Muscle of leg (tissue), 11 donors: ENCODE data around the gene DUSP22. TPM values are rescaled to one million over a fixed set of nuclear protein-coding genes. Genes with fewer than 3 reads are reported as not detected.
"Not testable (repeated sequence)": the region's sequence is repeated elsewhere in the genome, so short reads cannot be mapped to it uniquely, and the experiment has no call there.

ENCODE experiments used
- DNase-seq: peaks from one replicate; pipeline ENCODE4 v3.0.0; 2013
- H3K27ac ChIP-seq: one replicate; pipeline ENCODE4 v1.5.1; 2013; ENCODE audit warnings: mild to moderate bottlenecking, low read length, control low read depth
- H3K27me3 ChIP-seq: one replicate; pipeline ENCODE4 v1.6.1; 2013; ENCODE audit warnings: low read length; ENCODE audit not compliant: control insufficient read depth, insufficient read depth
- H3K36me3 ChIP-seq: one replicate; pipeline ENCODE4 v1.6.1; 2013; ENCODE audit warnings: low read length; ENCODE audit not compliant: control insufficient read depth, insufficient read depth
- H3K4me1 ChIP-seq: one replicate; pipeline ENCODE4 v1.6.1; 2013; ENCODE audit warnings: low read length; ENCODE audit not compliant: control insufficient read depth, insufficient read depth
- H3K4me3 ChIP-seq: one replicate; pipeline ENCODE4 v1.5.1; 2013; ENCODE audit warnings: low read length, control low read depth
- H3K9me3 ChIP-seq: replicated peaks from 2 replicates; pipeline ENCODE4 v1.6.1; 2013; ENCODE audit warnings: low read depth, low read length; ENCODE audit not compliant: control insufficient read depth
- WGBS: methylation state at CpG from one replicate; pipeline ENCODE4 v1.1.5; 2013; ENCODE audit warnings: missing lambda C conversion rate; ENCODE audit not compliant: insufficient coverage; 5-methylcytosine and 5-hydroxymethylcytosine counted together
- polyA plus RNA-seq, 8 donors: library from polyadenylated mRNA; unstranded; fragments of 120-200 nt; gene quantifications; one replicate each; pipeline versions ENCODE4 v1.2.1 to v1.2.3, GENCODE V29; 2013; ENCODE audit warnings: inconsistent platforms in 1 of 8, low replicate concordance in 1 of 8; ENCODE audit not compliant: insufficient read length in 8 of 8, insufficient read depth in 1 of 8
- total RNA-seq: library from RNA; stranded (reverse); fragments of 120-200 nt; gene quantifications from one replicate; pipeline ENCODE4 v1.2.4, GENCODE V29; 2013

Gene DUSP22
- total and polyA plus RNA-seq, 9 donors, result 20.7 to 35.5 (median 28.9) TPM

DNA sequence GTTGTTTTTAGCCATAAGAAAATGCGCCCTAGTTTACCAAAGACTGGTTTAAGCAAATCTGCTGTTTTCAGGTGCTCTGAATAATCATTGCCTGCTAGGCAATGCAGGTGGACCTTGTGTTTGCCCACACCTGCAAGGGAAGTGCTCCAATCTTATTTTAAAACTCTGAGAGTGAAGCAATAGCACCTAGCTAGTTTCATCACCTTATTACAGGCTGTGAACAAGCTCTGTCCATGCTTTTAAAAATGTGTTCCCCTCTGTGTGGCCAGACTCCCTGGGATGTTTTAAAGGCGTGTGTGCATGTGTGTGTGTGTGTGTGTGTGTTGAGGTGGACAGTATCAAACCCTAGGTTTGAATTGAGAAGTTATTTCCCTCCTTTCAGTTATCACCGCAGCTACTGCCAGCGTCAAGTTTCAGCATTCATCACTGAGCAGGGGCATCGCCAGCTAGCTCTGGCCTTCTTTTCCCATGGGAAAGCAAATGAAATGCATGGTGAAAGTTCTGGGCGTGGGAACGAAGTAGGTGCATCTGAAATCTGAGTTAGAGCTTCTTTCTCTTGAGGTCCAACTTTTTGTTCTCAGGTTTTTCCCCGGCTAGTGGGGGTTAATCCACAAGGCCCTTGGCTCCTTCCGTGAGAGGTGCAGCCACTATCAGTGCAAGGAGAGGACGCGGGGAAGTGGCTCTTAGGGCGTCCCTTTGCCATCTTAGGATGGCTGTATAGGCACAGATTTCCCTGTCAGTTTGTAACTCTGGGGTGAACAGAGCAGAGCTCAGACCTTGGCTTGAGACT lies 30.8 kb downstream of the DUSP22 start:
- WGBS, result 69% methylated on average over 12 of the region's 12 CpGs
- H3K27me3 ChIP-seq, result no peaks in the 10 kb centered on the region
- H3K27ac ChIP-seq, result no peak overlapping the region

DNA sequence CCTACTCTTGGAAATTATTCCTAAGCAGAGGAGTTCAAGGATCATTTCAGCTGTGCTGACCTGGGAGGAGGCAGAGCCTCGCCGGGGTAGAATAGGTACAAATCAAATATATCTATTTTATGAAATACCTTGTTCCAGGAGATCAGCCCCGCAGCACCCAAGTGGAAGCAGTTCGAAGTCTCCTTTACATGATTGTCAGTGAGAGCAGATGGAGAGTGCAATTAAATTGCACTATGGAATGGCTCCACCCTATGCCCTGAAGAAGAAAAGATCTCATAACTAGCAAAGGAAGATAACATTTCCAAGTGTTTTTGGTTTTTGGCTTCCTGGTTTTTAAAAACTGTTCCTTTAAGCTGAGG lies 31.4 kb downstream of the DUSP22 start:
- Histone ChIP-seq H3K4me1 (peaks cover 26% of the 10 kb centered on the region), H3K4me3 (no peak overlapping the region), H3K36me3 (peaks cover 3% of the 10 kb centered on the region), H3K27me3 (no peaks in the 10 kb centered on the region), H3K27ac (no peak overlapping the region), H3K9me3 (peaks cover 26% of the 10 kb centered on the region)
- 95% methylated on average over 2 of the region's 4 CpGs for WGBS
- no peak for DNase-seq

More for the DNA sequence above, 30.8 kb downstream of the DUSP22 start:
- Histone ChIP-seq H3K36me3 (peaks cover 3% of the 10 kb centered on the region), H3K4me1 (peaks cover 27% of the 10 kb centered on the region), H3K9me3 (peaks cover 24% of the 10 kb centered on the region), H3K4me3 (no peak overlapping the region)
- no peak for DNase-seq

DNA sequence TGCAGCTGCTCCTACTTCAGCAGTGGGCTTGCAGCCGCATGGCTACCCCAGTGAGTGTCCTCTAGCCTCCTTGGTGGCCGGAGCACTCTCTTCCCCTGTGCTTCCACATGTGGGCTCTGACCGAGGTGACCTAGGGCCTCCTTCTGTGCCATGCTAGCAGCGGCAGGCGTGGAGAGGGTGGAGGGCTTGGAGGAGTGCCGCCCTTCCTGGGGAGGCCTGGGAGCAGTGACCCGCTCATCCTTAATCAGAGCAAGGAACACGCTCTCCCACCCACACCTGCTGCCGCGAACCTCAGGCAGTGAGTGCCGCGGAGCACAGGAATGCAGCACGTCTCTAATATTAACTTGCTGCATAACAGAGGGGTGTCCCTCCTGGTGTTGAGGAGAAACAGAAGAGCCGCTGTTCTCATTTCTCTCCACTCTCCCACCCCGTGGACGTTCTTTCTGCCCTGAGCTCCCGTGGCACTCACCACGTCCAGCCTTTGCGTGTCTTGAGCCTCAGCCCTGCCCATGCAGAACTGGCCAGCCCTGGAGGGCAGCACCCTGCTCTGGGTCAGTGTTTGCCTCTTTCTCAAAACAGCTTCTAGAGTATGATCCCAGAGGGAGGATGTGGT lies 31.9 kb downstream of the DUSP22 start:
- H3K27ac ChIP-seq, result no peak overlapping the region
- WGBS, result 75% methylated on average over 17 of the region's 19 CpGs
- H3K9me3 ChIP-seq, result peaks cover 26% of the 10 kb centered on the region
- DNase-seq, result no peak
- H3K27me3 ChIP-seq, result no peaks in the 10 kb centered on the region
- peaks cover 3% of the 10 kb centered on the region for H3K36me3 ChIP-seq
- H3K4me3 ChIP-seq, result no peak overlapping the region
- H3K4me1 ChIP-seq, result peaks cover 26% of the 10 kb centered on the region

DNA sequence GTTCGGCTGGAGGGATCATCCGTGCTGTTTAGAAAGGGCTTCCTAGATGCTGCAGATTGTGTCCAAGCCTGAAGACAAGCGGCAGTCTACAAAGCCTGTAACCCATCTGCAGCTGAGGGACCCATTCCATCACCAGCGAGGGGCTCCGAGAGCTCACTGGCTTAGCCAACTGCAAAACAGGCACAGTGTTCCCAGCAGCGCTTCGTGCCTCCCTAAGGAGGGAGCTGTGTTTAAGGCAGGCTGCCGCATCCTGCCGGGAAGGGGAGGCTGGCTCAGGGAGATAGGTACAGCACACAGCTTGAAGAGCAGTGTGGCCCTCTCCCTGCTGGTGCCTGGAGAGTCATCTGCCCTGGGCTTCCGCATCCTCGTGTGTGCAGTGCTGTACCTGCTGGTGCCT lies 32.4 kb downstream of the DUSP22 start:
- WGBS, result 76% methylated on average over 11 of the region's 11 CpGs
- DNase-seq, result no peak
- H3K27ac ChIP-seq, result no peak overlapping the region
- H3K27me3 ChIP-seq, result no peaks in the 10 kb centered on the region
- H3K4me3 ChIP-seq, result no peak overlapping the region
- H3K9me3 ChIP-seq, result peaks cover 25% of the 10 kb centered on the region
- peaks cover 3% of the 10 kb centered on the region for H3K36me3 ChIP-seq
- peaks cover 26% of the 10 kb centered on the region for H3K4me1 ChIP-seq

DNA sequence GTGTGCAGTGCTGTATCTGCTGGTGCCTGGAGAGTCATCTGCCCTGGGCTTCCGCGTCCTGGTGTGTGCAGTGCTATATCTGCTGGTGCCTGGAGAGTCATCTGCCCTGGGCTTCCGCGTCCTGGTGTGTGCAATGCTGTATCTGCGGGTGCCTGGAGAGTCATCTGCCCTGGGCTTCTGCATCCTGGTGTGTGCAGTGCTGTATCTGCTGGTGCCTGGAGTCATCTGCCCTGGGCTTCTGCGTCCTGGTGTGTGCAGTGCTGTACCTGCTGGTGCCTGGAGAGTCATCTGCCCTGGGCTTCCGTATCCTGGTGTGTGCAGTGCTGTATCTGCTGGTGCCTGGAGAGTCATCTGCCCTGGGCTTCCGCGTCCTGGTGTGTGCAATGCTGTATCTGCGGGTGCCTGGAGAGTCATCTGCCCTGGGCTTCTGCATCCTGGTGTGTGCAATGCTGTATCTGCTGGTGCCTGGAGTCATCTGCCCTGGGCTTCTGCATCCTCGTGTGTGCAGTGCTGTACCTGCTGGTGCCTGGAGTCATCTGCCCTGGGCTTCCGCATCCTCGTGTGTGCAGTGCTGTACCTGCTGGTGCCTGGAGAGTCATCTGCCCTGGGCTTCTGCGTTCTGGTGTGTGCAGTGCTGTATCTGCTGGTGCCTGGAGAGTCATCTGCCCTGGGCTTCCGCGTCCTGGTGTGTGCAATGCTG lies 33.0 kb downstream of the DUSP22 start:
- DNase-seq, H3K27me3 ChIP-seq, H3K4me3 ChIP-seq, H3K27ac ChIP-seq, H3K36me3 ChIP-seq: not testable (repeated sequence)
- H3K4me1 ChIP-seq, result peaks cover 26% of the 10 kb centered on the region
- WGBS, result 80% methylated on average over 14 of the region's 16 CpGs
- H3K9me3 ChIP-seq, result peaks cover 24% of the 10 kb centered on the region

DNA sequence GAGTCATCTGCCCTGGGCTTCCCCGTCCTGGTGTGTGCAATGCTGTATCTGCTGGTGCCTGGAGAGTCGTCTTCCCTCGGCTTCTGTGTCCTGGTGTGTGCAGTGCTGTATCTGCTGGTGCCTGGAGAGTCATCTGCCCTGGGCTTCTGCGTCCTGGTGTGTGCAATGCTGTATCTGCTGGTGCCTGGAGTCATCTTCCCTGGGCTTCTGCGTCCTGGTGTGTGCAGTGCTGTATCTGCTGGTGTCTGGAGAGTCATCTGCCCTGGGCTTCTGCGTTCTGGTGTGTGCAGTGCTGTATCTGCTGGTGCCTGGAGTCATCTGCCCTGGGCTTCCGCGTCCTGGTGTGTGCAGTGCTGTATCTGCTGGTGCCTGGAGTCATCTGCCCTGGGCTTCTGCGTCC lies 33.8 kb downstream of the DUSP22 start:
- not testable (repeated sequence) for H3K4me3 ChIP-seq, H3K27me3 ChIP-seq, H3K27ac ChIP-seq, H3K36me3 ChIP-seq, DNase-seq
- H3K4me1 ChIP-seq, result peaks cover 26% of the 10 kb centered on the region
- peaks cover 22% of the 10 kb centered on the region for H3K9me3 ChIP-seq
- 68% methylated on average over 8 of the region's 9 CpGs for WGBS

DNA sequence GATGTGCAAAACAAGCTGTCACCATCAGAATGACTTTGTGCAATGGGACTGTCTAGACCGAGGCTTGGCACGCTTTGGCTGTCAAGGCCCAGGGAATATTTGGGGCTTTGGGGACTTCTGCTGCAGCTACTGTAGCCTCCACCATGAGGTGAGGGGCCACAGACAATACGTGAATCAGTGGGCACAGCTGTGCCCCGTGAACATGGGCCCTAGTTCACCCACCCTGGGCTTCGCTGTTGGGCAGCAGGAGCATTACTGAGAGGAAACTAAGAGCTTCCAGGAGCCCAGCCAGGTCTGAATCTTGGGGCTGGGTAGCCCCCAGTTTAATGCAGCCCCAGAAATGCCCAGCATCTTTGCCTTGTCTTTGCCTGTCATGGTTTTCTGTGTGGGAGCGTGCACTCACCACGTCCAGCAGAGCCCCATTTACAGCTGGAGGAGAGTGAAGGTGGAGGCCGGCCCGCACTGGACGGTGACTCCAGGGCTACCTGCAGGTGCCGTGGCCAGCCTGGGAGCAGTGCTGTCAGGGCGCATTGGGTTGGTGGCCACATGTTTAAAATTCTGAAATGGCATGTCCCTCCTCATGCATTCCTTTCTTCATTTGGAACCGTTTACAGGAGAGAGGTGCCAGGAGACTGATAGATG lies 34.7 kb downstream of the DUSP22 start:
- WGBS, result 89% methylated on average over 13 of the region's 13 CpGs

DNA sequence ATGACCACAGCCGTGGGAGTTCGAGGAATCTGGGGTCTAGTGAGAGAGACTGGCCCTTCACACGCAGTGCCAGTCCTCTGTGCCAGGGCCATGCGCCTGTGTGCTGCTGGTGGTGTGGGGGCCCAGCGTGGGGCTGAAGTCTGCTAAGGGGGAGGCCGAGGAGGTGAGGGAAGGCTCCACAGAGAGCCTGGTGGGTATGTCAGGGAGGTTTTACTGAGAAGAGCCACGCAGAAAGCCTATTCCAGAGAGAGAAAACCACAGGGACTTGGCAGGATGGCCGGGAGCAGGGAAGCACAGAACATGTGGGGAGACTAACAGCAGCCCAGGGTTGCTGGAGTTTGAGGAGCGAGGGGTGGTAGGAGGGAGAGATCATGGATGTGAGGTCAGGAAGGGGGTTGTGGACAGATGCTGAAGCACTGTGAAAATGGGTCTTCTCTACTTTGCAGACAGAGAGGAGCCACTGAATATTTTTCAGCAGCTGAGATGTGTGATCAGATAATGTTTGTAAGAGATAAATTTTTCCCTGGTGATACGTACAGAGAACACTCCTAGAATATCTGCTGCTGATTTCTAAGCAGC lies 35.3 kb downstream of the DUSP22 start:
- Histone ChIP-seq H3K4me3 (no peak overlapping the region), H3K27ac (no peak overlapping the region), H3K36me3 (peaks cover 5% of the 10 kb centered on the region), H3K27me3 (no peaks in the 10 kb centered on the region), H3K9me3 (peaks cover 22% of the 10 kb centered on the region), H3K4me1 (peaks cover 26% of the 10 kb centered on the region)
- WGBS, result 50% methylated on average over 9 of the region's 10 CpGs
- DNase-seq, result no peak

More for the DNA sequence above, 34.7 kb downstream of the DUSP22 start:
- H3K36me3 ChIP-seq, result peaks cover 5% of the 10 kb centered on the region
- peaks cover 26% of the 10 kb centered on the region for H3K4me1 ChIP-seq
- no peak overlapping the region for H3K4me3 ChIP-seq
- H3K27me3 ChIP-seq, result no peaks in the 10 kb centered on the region
- H3K27ac ChIP-seq, result no peak overlapping the region
- peaks cover 22% of the 10 kb centered on the region for H3K9me3 ChIP-seq
- no peak for DNase-seq

DNA sequence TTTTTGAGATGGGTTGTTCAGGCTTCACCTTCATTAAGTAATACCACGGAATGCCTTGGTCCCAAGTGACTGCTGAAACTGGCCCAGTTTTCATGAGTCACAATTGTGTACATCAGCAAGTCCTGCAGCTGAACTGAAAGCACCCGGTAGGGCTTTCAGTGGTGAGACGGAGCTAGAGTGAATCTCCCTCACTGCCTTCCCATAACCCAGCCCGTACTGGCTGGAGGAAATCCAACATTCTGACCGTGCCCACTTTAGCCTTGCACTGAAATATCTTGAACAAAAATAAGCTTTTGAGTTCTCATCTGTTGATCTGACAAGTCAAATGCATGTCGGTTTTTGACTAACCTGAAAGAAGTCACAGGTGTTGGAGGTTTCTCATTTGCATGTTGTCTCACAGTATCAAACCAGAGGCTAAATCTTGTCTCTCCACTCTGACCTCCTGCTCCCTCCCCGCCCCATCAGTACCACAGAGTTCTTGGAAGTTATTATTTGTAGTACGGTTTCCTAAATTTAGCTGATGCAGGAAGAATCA lies 35.9 kb downstream of the DUSP22 start:
- no peak overlapping the region for H3K4me3 ChIP-seq

More for the DNA sequence above, 35.9 kb downstream of the DUSP22 start:
- H3K27ac ChIP-seq, result no peak overlapping the region
- 56% methylated on average over 6 of the region's 8 CpGs for WGBS
- peaks cover 5% of the 10 kb centered on the region for H3K36me3 ChIP-seq
- no peaks in the 10 kb centered on the region for H3K27me3 ChIP-seq
- H3K9me3 ChIP-seq, result peaks cover 22% of the 10 kb centered on the region
- peaks cover 26% of the 10 kb centered on the region for H3K4me1 ChIP-seq
- peak; percentile 69 for DNase-seq
